Measurements from ENCODE around the gene ADGRL1.
A peak's percentile ranks its signal among the peaks of the same experiment; 100 is the strongest.
"Not testable (repeated sequence)": the region's sequence is repeated elsewhere in the genome, so short reads cannot be mapped to it uniquely, and the experiment has no call there.

The ADGRL1 gene

GRCh38 chr19:14161305-14161704 is 44.7 kb downstream of the ADGRL1 start:
- no peak for DNase-seq (ENCODE audit: low spot score)

GRCh38 chr19:14160017-14160703 is 45.8 kb downstream of the ADGRL1 start:
- no peak for DNase-seq (ENCODE audit: low spot score)

DNA sequence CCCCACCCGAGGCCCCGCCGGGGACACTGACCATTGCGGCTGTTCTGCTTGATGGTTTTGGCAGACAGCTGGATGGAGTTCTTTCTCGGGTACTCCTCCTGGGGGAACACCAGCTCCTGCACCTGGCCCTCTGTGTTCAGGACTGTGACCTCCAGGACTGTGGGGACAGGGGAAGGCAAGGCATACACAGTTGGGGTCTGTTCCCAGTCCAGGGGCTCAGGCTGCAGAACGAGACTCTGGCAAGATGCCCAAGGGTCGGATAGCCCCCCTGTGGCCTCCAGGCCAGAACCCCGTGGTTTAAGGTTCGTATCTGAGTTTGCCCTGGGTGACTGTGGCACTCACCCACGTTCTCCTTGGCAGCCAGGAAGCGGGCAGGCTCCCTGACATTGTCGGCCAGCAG is 46.9 kb downstream of the ADGRL1 start:
- no peak for DNase-seq (ENCODE audit: low spot score)

DNA sequence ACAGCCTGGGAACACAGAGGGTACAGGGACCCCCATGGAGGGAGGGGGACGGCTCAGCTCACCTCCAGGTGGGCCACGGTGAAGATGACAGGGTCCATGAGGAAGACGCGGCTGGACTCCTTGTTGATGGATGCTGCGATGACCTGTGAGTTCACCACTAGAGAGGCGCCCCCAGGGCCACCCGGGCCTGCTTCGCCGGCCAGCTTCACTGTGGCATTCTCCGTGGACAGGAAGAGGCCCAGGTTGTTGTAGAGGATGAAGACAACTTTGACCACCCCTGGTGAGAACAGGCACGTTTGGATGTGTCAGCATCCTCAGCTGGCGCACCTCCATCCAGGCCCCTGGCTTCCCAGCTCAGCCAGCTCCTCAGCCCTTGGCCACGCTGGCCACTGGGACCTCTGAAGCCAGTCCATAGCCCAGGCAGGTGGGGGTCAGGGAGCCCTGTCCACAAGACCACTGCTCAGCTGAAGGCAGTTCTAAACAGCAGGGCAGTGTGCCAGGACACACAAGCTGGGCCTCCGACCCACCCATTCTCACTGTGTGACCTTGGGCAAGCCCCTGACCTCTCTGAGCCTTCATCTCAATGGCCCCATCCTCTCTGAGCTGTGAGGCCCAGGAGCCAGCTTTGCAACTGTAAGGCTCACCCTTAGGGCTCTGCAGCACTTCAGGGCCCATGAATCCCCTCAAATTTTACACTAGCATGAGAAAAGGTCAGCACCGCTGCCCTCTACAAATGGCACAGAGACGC is 47.5 kb downstream of the ADGRL1 start:
- DNase-seq (ENCODE audit: low spot score) = no peak

DNA sequence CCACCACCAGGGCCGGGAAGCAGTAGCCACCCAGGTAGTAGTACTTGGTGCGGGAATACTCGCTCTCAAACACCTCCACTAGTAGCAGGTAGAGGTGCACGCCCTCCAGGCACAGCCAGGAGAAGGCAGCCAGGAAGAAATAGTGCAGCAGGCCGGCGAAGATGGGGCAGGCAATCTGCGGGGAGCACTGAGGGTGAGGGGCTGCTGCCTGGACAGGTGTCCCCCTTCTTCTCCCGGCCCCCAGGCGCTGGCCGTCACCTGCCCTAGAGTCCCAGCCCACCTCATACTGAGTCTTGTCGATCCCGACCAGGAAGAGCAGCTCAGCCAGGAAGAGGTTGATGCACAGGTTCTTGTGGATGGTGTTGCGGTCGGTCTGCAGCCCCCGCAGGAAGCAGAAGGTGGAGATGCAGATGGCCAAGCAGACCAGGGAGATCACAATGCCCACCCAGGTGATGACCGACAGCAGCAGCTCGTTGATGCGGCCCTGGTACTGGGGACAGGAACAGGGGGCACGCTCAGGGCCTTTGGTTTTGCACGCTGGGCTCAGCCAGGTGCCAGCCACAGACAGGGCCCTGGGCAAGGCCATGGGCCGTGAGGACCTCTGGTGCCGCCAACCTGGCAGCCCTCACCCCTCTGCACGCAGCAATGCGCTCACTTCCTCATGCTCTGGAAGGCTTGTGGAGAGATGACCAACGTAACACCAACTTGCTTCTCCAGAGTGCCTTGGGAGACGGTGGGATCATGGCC is 48.8 kb downstream of the ADGRL1 start:
- DNase-seq (ENCODE audit: low spot score) = no peak

- DNase-seq (ENCODE audit: low spot score) = no peak
Measured at GRCh38 chr19:14156122-14156521, 49.8 kb downstream of the ADGRL1 start.

DNA sequence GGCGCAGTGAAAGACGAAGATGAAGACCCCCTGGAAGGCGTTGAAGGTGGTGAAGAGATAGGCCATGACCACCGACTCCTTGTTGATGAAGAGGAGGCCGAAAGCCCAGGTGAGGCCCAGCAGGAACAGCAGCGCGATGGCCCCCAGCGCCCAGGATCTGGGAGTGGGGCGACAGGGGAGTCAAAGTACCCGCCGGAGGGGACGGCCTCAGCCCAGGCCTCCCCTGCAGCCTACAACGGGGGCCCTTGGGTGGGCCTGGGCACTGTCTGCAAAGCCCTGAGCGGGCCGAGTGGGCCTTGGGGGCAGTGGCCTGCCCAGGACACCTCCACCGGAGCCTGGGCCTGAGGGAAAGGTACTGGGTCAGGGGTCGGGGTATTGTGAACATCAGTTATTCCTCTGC is 50.6 kb downstream of the ADGRL1 start:
- DNase-seq (ENCODE audit: low spot score) = no peak

GRCh38 chr19:14152713-14153112 is 53.3 kb downstream of the ADGRL1 start:
- no peak for DNase-seq (ENCODE audit: low spot score)

DNA sequence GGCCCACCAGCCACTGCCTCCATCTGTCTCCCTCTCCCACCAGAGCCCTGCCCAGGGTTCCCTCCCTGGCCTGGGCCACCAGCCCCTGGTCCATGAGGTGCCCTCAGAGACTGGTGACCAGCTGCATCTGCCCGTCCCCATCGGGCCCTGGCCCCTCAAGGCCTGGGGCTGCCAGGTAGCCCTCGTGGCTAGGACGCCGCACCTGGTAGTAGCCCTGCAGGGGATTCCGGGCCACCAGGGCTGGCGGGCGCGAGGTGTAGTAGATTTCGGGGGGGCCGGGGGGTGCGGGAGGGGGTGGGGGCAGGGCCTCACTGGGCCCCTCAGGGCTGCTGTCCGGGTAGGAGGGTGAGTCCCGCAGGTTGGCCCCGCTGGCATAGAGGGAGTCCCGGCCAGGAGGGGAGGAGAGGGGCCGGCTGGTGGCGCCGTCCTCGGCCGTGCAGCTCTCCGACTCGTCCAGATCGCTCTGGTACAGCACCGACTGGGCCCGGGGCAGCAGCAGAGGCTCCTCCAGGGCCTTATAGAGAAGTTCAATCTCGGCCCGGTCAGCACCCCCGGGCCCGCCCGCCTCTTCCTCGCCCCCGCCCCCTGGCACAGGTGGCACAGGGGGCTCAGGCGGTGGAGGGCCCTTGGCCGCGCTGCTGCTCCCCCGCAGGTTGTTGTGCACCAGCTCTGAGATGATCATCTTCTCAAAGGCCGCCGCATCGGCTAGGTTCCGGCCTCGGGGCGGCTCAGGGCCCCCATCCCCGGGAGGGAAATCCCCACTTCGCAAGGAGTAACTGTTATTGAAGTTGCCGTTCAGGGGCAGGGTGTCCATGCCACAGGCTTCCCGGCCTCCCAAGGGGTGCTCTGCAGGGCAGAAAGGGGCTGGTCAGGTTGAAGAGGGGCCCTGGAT is 55.0 kb downstream of the ADGRL1 start:
- DNase-seq (ENCODE audit: low spot score) = no peak

DNA sequence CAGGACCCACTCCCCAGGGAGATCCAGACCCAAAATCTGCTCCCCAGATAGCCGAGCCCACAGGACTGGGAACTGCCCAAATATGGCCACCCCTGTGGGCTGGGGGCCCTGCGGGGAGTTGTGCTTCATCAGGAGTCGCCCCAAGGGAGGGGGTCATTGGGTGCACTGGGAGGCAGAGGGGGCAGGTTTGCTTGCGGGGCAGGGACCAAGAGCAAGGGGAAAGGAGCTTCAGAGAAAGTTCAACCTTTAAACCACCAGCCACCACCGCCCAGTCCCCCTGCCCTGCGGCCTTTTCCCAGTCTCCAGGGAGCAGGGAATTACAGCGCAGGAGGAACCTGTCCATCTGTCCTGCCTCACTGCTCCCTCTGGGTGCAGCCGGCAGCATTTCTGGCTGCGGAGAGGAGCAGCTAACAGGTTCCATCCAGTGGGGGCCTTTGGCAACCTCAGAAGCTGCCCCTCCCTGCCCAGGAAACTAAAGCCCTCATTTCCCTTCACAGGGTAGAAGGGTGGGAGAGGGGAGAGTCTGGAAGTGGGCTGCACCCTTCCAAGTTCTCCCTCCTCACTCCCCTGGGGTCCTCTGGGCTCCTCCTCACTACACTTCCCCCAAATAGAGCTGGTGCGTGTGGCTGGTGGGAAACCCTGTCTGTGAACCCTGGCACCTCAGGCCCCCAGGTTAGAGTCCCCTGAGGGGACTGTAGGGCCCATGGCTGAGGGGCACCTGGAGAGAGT is 55.8 kb downstream of the ADGRL1 start:
- no peak for DNase-seq (ENCODE audit: low spot score)

DNA sequence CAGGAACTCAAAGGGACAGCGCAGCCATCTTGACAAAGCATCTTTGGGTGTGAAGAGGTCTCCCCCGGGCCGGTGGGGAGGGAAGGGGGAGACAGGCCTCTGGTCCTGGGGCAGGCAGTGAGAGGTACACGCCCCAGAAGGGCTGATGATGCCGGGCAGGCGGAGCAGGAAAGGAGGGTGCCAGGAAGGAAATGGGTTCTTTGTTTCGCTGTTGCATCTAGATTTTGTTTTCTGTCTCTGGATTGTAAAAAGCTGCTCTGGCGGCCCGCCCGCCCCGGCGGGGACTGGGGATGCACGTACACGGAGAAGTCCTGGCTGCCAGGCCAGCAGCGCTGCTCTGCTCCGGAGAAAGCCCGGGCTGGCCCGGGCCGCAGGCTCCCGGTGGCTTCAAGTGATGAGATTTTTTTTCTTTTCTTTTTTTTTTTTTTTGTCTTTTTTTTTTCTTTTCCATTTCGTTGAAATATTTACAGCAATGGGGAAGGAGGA is 56.4 kb downstream of the ADGRL1 start:
- DNase-seq (ENCODE audit: low spot score) = peak; percentile 61

DNA sequence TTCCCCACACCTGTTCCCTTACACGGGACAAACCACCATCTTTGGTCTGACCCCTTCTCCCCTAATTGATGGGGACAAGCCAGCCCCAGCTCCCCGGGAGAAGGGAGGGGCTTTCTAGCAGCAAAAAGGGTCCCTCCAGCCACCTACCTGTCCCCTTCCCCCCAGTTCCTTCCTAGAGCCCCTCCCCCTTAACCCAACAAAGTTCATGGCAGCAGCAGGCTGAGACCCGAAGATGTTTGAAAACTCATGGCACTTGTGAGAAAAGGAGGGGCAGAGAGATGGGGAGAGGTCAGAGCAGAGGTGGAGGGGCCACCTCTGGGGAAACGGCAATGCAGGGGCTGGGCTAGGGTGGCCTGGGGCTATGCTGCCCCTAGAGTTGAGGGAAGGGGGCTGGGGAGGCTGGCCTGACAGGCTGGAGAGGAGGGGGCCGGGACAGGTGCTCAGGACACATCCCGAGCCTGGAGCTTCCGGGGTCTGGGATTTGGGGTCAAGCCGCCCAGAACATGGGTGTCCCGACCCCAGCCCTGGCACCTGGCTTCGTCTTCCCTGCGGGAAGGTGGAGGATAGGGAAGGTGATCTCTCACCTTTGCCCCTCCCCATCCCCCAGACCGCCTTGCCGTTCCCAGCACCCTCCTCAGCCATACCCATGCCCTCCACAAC is 57.1 kb downstream of the ADGRL1 start:
- DNase-seq (ENCODE audit: low spot score) = no peak

DNA sequence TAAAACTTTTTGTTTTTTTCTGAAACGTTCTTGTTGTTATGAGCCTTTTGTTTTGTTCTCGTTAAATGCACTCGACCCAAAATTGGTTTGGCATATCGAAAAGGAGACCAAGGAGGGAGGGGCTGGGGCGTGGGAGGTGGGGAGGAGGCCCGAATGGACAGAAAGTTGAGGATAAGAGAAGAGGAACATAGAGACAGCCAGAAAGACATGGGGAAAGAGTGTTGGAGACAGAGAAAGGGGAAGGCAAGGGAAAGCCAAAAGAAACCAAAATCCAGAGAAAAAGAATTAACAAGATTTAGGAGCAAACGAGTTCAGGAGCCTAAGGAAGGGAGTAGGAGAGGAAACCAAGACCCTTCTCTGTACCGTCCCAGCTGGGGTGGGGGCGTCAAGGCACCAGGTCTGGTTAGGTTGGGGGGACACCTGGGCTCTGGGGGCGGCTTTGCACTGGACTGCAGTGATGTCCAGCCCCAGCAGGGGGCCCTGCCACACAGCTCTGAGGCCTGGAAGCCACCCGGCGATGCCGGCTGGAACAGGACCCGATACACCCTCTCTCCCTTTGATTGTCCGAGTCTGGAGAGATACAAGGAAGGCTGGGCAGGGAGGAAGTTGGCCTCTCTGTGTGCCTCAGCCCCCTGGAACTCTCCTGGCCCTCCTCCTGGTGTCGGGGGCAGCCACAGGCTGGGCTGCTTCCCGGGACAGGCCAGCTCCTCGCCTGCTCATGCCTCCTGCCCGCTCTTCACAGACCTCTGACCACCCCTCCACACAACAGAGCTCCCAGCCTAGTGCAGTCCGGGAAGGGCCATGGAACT is 58.0 kb downstream of the ADGRL1 start:
- peak; percentile 92 for DNase-seq (ENCODE audit: low spot score)

DNA sequence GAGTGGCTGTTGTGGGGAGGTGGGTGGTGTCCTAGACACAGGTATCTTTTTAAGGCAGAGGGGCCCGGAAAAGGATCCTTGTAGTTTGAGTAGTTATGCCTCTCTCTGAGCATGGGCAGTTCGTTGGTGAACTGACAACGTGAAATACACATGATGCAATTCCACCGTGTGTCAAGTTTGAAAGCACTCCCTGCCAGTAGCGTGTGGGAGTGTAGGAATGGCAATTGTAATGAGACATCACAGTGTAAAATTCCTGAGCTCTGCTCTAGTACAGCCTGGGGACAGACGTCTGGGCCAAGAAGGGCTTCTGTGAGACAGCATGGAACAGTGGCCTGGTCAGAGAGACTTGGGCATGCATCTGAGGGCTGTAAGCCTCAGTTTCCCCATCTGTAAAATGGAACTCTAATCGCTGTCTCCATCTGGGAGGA is 59.2 kb downstream of the ADGRL1 start:
- peak; percentile 78 for DNase-seq (ENCODE audit: low spot score)

GRCh38 chr19:14146169-14146568 is 59.8 kb downstream of the ADGRL1 start:
- DNase-seq (ENCODE audit: low spot score) = not testable (repeated sequence)

DNA sequence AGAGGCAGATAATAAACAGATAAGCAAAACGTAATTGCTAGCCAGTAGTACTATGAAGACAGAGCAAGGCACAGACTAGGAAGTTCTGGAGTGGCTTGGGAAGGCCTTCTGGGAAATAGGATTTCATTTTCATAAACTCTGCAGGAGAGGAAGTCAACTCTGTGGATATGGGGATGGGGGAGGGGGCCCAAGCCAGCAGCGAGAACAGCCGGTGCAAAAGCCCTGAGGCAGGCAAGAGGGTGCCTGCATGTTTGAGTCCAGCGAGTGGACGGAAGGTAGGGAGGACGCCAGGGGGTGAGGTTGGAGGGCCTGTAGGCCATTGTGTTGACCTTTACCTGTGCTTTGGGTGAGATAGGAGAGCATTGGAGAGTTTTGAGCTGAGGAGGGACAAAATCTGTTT is 60.6 kb downstream of the ADGRL1 start:
- no peak for DNase-seq (ENCODE audit: low spot score)

GRCh38 chr19:14142262-14143190 is 63.4 kb downstream of the ADGRL1 start:
- no peak for DNase-seq (ENCODE audit: low spot score)

- no peak for DNase-seq (ENCODE audit: low spot score)
Measured at GRCh38 chr19:14141041-14141440, 64.9 kb downstream of the ADGRL1 start.

- no peak for DNase-seq (ENCODE audit: low spot score)
Measured at GRCh38 chr19:14139944-14140343, 66.0 kb downstream of the ADGRL1 start.

Measured in hepatic stellate cell (primary cell).